GM19324 (cell line): Measurements from ENCODE around the gene C1orf167.

Experiments used
- ATAC-seq: cut with Tn5 transposase; IDR thresholded peaks from one replicate; pipeline ENCODE4 v1.9.1; 2021; ENCODE audit warnings: mild to moderate bottlenecking, moderate library complexity; ENCODE audit not compliant: unreplicated experiment, low FRiP score

Gene C1orf167

GRCh38 chr1:11759791-11760190 lies 2.2 kb upstream of the C1orf167 start:
- no peak for ATAC-seq

DNA sequence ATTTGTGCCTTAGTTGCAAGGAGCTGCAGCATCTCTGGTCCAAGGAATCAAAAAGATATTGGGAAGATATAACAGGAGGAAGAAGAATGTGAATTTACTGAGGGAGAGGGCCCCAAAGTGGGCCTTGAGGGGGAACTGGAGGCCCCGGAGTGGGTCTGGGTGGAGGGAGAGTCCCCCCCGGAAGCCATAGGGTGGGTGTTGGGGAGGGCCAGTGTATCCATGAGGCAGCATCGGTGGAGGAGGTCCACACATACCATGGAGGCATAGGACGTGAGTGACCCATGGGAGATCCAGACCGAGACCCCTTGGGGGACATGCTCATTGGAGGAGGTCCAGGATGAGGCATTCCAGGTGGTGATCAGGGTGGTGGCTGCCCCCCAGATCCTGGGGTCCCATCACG lies 708 bp upstream of the C1orf167 start:
- ATAC-seq: no peak

DNA sequence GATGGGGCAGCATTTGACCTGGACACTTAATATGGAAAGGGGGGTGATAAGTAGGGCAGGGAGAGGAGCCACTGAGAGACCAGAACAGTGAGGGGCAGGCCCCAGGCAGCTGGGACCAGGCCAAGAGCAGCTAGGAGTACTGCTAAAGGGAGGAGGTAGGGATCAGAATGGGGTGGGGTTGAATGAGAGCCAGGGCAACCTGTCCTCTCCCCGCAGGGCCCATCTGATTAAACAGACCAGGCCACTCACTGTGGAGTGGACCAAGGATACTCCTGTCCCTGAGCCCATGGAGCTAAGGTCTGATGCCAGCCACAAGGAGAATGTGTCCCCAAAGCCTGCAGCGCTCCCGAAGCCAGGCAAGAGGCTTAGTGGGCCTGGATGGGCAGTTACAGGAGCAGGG lies 2.1 kb downstream of the C1orf167 start:
- no peak for ATAC-seq

GRCh38 chr1:11764519-11764918 lies 2.5 kb downstream of the C1orf167 start:
- no peak for ATAC-seq

- ATAC-seq: no peak
These were observed 3.9 kb downstream of the C1orf167 start for GRCh38 chr1:11765661-11766428.

GRCh38 chr1:11766429-11766776 lies 4.4 kb downstream of the C1orf167 start:
- no peak for ATAC-seq

GRCh38 chr1:11767922-11768704 lies 6.1 kb downstream of the C1orf167 start:
- no peak for ATAC-seq

DNA sequence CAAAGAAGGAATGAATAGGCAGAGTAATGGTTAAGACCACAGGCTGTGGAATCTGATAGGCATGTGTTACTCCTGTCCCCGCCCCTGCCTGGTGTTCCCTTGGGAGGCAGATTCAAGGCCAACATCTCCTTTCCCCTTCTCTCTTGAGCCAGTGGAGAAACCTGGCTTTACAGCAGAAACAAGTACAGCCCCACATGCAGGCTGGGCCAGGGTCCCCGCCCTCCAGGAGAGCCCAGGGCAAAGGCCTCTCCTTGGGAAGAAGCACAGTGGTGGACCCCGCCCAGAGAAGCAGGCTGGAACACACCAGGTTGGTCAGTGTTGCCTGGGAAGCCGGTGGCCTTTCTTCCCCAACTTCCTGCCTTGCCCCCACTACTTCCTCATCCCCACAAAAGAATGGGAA lies 6.8 kb downstream of the C1orf167 start:
- ATAC-seq: no peak

DNA sequence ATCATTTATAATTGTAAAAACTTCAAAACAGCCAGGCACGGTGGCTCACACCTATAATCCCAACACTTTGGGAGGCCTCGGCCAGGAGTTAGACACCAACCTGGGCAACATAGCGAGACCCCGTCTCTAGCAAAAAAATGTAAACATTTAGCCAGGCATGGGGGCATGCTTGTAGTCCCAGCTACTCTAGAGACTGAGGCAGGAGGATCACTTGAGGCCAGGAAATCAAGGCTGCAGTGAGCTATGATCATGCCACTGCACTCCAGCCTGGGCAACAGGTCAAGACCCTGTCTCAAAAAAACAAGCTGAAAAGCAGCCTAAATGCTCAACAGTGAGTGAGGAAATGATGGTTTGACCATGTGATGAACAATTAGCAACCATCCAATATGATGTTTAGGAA lies 7.3 kb downstream of the C1orf167 start:
- no peak for ATAC-seq

DNA sequence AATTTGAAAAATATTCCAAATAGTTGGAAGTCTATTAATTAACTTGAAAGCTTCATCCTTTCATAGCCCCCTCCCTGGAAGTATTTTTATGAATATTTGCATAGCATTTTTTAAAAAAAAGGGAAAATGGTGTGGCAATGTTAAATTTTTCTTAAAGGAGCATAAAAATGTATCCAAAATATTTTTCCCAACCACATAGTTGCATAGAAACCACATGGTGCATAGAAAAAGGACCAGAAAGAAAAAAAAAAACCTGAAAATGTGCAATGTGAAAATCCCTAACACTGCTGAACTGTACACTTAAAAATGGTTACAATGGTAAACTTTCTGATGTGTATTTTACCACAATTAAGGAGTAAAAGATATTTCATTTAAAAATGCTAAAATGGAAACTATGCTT lies 8.0 kb downstream of the C1orf167 start:
- ATAC-seq: no peak

DNA sequence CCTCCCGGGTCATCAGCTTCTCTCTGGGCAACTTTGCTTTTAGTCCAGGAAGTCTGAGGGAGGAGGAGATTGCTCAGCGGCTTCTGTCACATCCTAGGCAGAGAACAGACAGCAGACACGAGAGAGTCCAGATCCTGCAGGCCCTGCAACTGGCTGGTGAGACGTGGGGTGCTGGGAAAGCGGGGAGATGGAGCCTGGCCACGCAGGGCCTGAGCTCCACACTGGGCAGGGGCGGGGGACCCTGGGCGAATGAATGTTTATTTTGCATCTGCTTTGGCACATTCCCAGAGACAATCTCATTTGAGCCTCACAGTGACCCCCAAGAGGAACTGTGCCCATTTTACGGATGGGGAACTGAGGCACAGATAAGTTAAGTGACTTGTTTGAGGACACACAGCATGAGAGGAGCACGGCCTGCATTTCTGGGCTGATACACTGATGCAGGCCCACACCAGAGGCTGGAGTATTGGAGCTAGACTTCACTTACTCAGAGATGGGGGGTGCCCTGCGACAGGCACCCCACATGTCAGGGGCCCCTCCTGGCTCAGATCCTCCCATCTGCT lies 9.6 kb downstream of the C1orf167 start:
- ATAC-seq: no peak

DNA sequence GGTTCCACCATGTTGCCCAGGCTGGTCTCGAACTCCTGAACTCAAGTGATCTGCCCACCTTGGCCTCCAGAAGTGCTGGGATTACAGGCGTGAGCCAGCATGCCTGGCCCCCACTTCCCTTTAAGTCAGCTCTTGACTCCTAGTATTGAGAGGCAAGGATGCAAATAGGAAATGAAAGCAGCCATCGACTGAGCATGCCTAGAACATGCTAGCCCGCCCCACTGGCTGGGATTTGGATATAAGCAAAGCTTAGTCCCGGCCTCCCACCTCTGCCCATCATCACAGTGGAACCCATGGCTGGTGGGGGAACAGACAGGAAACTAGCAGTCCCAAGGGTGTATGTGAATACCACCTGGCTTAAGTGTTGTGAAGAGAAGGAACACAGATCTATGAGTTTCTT lies 10.5 kb downstream of the C1orf167 start:
- no peak for ATAC-seq

DNA sequence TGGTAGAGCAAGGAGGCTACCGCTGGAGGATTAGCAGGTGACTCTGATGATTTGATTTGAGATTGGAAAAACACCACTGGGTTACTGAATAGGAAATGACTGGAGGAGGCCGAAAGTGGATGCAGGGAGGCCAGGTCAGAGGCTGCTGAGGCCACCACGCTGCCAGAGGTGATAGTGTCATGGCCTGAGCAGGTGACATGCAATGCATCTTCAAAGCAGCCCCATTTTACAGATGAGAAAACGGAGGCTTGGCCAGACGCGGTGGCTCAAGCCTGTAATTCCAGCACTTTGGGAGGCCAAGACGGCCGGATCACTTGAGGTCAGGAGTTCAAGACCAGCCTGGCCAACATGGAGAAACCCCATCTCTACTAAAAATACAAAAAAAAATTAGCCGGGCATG lies 12.8 kb downstream of the C1orf167 start:
- ATAC-seq: no peak

DNA sequence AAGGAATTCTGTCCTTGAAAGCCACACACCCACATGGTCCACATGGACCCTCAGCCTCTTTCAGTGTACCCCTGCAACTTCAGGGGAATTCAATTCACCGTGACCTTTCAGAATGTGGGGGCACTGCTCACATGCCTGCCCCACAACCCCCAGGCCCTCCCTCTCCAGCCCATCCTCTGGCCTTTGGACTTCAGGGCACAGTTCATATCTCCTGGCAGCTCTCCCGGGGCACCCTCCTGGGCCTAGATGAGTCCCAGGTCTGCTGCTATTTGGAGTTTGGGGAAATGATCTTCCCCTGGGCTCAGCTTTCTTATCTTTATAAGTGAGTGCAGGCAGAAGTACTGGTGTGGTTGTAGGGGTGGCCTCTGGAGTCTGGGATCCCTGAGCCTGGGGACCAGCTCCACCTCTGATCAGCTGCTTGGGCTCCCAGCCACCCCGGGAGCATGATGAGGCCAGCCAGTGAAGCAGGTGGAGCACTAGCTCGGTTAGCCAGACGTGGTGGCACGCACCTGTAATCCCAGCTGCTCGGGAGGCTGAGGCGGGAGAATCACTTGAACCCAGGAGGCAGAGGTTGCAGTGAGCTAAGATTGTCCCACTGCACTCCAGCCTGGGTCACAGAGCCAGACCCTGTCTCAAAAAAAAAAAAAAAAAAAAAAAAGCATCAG lies 15.8 kb downstream of the C1orf167 start:
- no peak for ATAC-seq

- no peak for ATAC-seq
These were observed 16.3 kb downstream of the C1orf167 start for GRCh38 chr1:11778336-11778735.

DNA sequence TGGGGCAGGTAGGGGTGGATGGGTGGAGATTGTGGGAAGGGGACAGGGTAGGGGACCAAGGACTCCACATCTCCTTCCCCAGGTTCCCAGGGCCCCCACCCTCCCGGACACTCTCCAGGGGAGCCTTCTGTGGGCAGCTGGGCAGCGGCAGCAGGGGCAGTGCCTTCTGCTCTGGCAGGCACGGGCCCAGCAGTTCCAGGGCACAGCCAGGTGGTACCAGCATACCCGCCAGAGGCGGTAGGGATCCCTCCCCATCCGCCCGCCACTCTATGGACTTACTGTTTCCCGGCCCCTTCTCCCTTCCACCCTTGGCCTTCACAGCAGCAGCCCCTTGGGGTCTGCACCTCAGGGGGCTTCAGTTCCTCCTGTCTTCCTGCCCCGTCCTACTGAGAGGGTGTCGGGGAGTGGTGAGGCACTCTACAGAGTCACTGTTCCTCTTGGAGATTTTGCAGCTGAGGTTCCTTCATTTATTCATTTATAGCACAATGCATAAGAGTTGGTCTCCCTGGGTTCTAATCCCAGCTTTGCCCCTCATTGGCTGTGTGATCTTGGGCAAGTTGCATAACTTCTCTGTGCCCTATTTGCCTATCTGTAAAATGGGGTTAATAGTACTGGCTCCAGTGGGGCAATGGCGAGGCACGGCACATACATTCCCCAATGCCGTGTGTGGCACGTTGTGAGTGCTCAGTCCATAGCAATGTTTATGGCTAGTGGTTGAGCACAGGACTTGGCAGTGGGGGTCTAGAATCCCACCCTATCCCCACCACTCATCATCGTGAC lies 17.0 kb downstream of the C1orf167 start:
- no peak for ATAC-seq

- ATAC-seq: no peak
These were observed 17.9 kb downstream of the C1orf167 start for GRCh38 chr1:11779715-11780379.

GRCh38 chr1:11780380-11781147 lies 18.6 kb downstream of the C1orf167 start:
- no peak for ATAC-seq

DNA sequence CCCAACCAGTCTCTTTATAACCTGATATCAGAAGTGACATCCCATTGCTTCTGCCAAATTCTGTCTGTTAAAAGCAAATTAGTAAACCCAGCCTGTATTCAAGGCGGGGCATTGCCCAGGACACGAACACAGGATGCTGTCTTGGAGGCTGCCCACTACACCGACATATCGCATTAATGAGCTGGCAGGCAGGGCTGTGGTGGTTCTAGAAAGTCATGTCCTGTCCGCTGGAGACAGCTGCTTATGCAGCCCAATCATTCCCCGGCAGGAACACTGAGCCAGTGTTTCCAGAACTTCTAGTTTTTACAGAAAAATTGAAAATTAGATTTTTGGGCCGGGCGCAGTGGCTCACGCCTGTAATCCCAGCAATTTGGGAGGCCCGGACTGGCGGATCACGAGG lies 19.3 kb downstream of the C1orf167 start:
- ATAC-seq: no peak
